Right forelimb (tissue), 1 donor: ENCODE measurements around the gene HBQ1.
"Not testable (repeated sequence)": the region's sequence is repeated elsewhere in the genome, so short reads cannot be mapped to it uniquely, and the experiment has no call there.

Experiments used
- DNase-seq: peaks from one replicate; pipeline ENCODE4 v3.0.0-alpha.2; 2018

HBQ1 gene

GRCh38 chr16:211631-212180 lies 31.4 kb downstream of the HBQ1 start:
- DNase-seq, result not testable (repeated sequence)

DNA sequence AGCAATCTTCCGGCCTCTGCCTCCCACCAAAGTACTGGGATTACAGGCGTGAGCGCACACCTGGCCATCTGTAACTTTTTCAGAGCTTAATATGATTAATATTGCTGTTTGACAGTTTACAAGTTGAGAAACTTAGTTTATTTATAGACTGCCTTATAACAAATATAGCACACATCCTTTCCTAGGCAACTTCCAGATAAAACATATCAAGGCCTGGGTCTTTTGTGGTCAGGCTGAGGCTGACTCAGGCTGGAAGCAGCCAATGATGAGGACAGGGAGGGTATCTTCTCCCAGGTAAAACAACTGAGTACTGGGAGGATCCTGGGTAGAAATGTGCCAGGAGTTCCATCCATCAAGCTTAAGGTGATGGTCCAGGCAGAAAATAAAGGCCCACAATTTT lies 32.7 kb downstream of the HBQ1 start:
- no peak for DNase-seq

DNA sequence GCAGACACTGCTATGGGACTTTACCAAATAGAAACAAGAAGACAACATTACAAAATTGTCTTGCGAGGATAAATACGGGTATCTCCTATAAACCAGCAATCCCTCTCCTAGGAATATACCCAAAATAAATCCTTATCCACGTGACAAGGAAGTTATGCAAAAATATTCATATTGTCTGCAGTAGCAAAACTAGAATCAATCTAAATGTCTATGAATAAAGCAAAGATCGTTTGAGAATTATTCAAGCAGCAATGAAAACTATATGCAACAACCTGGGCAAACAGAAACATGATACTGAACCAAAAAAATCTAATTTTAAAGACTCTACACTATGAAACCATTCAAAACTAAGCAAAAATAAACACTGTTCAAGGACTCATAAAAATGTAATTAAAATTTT lies 39.8 kb downstream of the HBQ1 start:
- no peak for DNase-seq

GRCh38 chr16:228151-228851 lies 48.0 kb downstream of the HBQ1 start:
- no peak for DNase-seq

GRCh38 chr16:228852-229730 lies 48.8 kb downstream of the HBQ1 start, which contains the start of gene LUC7L:
LUC7L (minus strand) TSS chr16:229449; CDS start chr16:229339, 110 bp downstream.
- DNase-seq, result peak; percentile 94

- no peak for DNase-seq
Observed at GRCh38 chr16:229731-230281, 49.5 kb downstream of the HBQ1 start.

DNA sequence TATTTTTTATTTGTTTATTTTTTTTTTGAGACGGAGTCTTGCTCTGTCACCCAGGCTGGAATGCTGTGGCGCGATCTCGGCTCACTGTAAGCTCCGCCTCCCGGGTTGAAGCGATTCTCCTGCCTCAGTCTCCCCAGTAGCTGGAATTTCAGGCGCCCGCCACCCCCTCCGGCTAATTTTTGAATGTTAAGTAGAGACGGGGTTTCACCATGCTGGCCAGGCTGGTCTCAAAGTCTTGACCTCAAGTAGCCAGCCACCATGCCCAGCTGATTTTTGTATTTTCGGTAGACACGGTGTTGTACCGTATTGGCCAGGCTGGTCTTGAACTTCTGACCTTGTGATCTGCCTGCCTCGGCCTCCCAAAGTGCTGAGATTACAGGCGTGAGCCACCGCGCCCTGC lies 50.1 kb downstream of the HBQ1 start:
- DNase-seq, result not testable (repeated sequence)
